Spleen (tissue), 11 donors: ENCODE data around the gene PCCA. TPM values are rescaled to one million over a fixed set of nuclear protein-coding genes. Genes with fewer than 3 reads are reported as not detected.

Source experiments
- DNase-seq: peaks from one replicate; pipeline ENCODE4 v3.0.0-alpha.2; 2020
- H3K27ac ChIP-seq, 8 donors: fragments of 200-600 bp; sonication (generic) in 7 of 8; 1 replicate in 4 of 8; 2 replicates in 4 of 8; pipeline versions ENCODE4 v1.5.0 to v1.8.0; 2016 to 2021; ENCODE audit warnings: inconsistent platforms in 4 of 8, mild to moderate bottlenecking in 4 of 8, moderate library complexity in 1 of 8
- H3K27me3 ChIP-seq, 7 donors: fragments of 200-600 bp; sonication (generic) in 6 of 7; replicated peaks in 1 of 7; 1 replicate in 4 of 7; 2 replicates in 3 of 7; pipeline versions ENCODE4 v1.5.0 to v1.8.0; 2016 to 2021; ENCODE audit warnings: inconsistent platforms in 3 of 7, mild to moderate bottlenecking in 1 of 7
- H3K36me3 ChIP-seq, 6 donors: fragments of 200-600 bp; sonication (generic) in 5 of 6; 1 replicate in 4 of 6; 2 replicates in 2 of 6; pipeline versions ENCODE4 v1.5.0 to v1.8.0; 2016 to 2021; ENCODE audit warnings: inconsistent platforms in 2 of 6
- H3K4me1 ChIP-seq, 6 donors: fragments of 200-600 bp; sonication (generic) in 5 of 6; 1 replicate in 3 of 6; 2 replicates in 3 of 6; pipeline versions ENCODE4 v1.5.0 to v1.8.0; 2016 to 2021; ENCODE audit warnings: inconsistent platforms in 3 of 6
- H3K4me3 ChIP-seq, 8 donors: fragments of 200-600 bp; sonication (generic) in 7 of 8; 1 replicate in 4 of 8; 2 replicates in 4 of 8; pipeline versions ENCODE4 v1.5.0 to v1.8.0; 2016 to 2021; ENCODE audit warnings: inconsistent platforms in 4 of 8, mild to moderate bottlenecking in 4 of 8, moderate library complexity in 2 of 8
- H3K9me3 ChIP-seq, 8 donors: fragments of 200-600 bp; sonication (generic) in 7 of 8; 1 replicate in 4 of 8; 2 replicates in 4 of 8; pipeline versions ENCODE4 v1.5.0 to v1.8.0; 2016 to 2021; ENCODE audit warnings: inconsistent platforms in 4 of 8
- POLR2A ChIP-seq, 3 donors: fragments of 450-650 bp; IDR thresholded peaks; one replicate each; pipeline ENCODE4 v1.5.1; 2017; ENCODE audit warnings: antibody characterized with exemption in 3 of 3, mild to moderate bottlenecking in 1 of 3
- POLR2AphosphoS5 ChIP-seq, 3 donors: sonication (generic); formaldehyde crosslinking; IDR thresholded peaks; one replicate each; pipeline ENCODE4 v1.5.1; 2017; ENCODE audit warnings: antibody characterized with exemption in 3 of 3
- WGBS, 5 donors: extraction: QIAGEN DNeasy Blood & Tissue Kit in 3 of 5; methylation state at CpG; one replicate each; pipeline versions ENCODE4 v1.1.5 to v1.1.7; 2013 to 2018; 5-methylcytosine and 5-hydroxymethylcytosine counted together
- intact Hi-C: fragments of 100-400 bp; cut with DNase I; formaldehyde crosslinking; loops from one replicate; pipeline ENCODE4 v1.15.0; 2023; ENCODE audit warnings: low total_unique reads
- polyA plus RNA-seq, 3 donors: library from polyadenylated mRNA; stranded (reverse); fragments of 200-250 nt; gene quantifications; one replicate each; pipeline ENCODE4 v1.2.1, GENCODE V29; 2013
- total RNA-seq, 7 donors: library from RNA; depleted of rRNA in 3 of 7; stranded (reverse); fragments of >200 nt in 3 of 7; fragmentation: NEBNext Ultra II Directional in 4 of 7; extraction: Animal tissue kit (Norgen Biotek cat#: 25700) in 4 of 7; gene quantifications; one replicate each; pipeline versions ENCODE4 v1.1.0 to v1.2.1, GENCODE V29; 2016 to 2021
- TF ChIP-seq, protein P1 (sequence below), 11 experiments: fragments of 200-600 bp in 7 of 11; fragments of 450-650 bp in 4 of 11; sonication (generic) in 4 of 11; IDR thresholded peaks in 8 of 11; conservative IDR thresholded peaks in 3 of 11; 1 replicate in 7 of 11; 2 replicates in 4 of 11; pipeline versions ENCODE4 v1.4.0 to v1.8.0; 2016 to 2021; ENCODE audit warnings: antibody characterized with exemption in 11 of 11, inconsistent platforms in 4 of 11, mild to moderate bottlenecking in 1 of 11
- donor health status: healthy with polysubstance abuse.
- donor health status: DM: no; HTN: no; CAD: no; lungs with moderate emphysema.
- donor health status: DM: no; HTN: no; CAD: no.
- donor health status: Bipolar disorder and iron deficiency.
- donor health status: healthy.
- donor health status: DM: no; HTN: no; CAD: no.
- donor health status: DM: yes; HTN: yes; CAD: no.

Gene PCCA
- total and polyA plus RNA-seq, 10 donors: 9.3 to 54.9 (median 43.9) TPM

DNA sequence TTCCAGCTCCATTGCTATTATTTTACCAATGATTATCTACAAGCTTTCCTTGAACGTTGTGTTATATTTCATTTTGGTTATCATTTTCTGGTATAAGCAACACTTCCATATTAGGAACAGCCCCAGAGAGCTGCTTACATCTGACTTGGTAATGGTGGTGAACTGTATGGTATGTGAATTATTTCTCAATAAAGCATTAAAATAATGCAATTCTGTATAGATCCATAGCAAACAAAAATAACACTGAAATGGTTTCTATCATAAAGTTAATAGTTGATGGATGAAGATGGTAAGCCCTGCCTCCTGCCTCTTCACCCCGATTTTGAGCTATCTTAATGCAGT lies 472.2 kb downstream of the PCCA start:
- WGBS, 5 donors: 78 to 91% (median 88%) methylated on average over 2 of the region's 2 CpGs
- Histone ChIP-seq H3K9me3 (peaks cover 0 to 7% (median 0%) of the 10 kb centered on the region in 8 donors), H3K27me3 (no peaks in the 10 kb centered on the region), H3K4me3 (no peak overlapping the region), H3K36me3 (peaks cover 0 to 3% (median 0%) of the 10 kb centered on the region in 6 donors), H3K27ac (peak overlapping the region in 1 of 8 donors; percentile 28), H3K4me1 (no peaks in the 10 kb centered on the region)
- no peak for DNase-seq
- intact Hi-C loops: no loop called here
- TF ChIP-seq POLR2AphosphoS5 (IDR thresholded peaks at IDR 0.05) (no peak), POLR2A (IDR thresholded peaks at IDR 0.05) (no peak)
- TF ChIP-seq, protein P1, sequence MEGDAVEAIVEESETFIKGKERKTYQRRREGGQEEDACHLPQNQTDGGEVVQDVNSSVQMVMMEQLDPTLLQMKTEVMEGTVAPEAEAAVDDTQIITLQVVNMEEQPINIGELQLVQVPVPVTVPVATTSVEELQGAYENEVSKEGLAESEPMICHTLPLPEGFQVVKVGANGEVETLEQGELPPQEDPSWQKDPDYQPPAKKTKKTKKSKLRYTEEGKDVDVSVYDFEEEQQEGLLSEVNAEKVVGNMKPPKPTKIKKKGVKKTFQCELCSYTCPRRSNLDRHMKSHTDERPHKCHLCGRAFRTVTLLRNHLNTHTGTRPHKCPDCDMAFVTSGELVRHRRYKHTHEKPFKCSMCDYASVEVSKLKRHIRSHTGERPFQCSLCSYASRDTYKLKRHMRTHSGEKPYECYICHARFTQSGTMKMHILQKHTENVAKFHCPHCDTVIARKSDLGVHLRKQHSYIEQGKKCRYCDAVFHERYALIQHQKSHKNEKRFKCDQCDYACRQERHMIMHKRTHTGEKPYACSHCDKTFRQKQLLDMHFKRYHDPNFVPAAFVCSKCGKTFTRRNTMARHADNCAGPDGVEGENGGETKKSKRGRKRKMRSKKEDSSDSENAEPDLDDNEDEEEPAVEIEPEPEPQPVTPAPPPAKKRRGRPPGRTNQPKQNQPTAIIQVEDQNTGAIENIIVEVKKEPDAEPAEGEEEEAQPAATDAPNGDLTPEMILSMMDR (IDR thresholded peaks at IDR 0.05 in 8 of 11, conservative IDR thresholded peaks at IDR 0.05 in 3 of 11): no peak

DNA sequence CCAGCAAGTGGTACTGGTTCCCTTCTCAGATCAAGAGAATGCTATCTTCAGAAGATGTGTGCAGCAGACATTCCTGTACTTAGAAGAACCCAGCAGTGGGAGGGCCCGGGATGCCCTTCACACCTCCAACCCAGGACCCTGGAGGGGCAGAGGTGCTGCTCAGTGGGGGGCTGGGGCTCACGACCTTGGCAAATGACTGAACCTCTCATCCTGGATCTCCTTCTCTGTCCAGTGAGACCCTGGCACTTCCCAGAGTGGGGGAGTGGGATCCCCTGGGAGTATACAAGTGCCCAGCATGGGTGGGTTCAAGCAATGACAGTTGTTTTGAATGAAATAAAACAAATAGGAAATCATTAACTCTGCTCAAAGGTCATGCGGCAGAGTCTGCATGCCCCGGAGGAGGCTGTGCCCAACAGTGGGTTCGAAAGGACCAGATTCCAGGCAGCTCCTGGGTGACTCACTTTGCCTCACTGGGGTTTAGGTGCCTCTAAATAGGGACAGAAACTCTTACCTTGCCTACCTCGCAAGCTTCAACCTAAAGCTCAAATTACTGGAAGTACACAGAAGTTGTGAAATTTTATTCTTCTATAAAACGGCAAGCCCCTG lies 472.8 kb downstream of the PCCA start:
- intact Hi-C loops: no loop called here
- H3K36me3 ChIP-seq: peaks cover 0 to 9% (median 0%) of the 10 kb centered on the region in 6 donors
- no peaks in the 10 kb centered on the region for H3K4me1 ChIP-seq
- H3K9me3 ChIP-seq: peaks cover 0 to 11% (median 0%) of the 10 kb centered on the region in 8 donors
- TF ChIP-seq, protein P1 (IDR thresholded peaks at IDR 0.05 in 8 of 11, conservative IDR thresholded peaks at IDR 0.05 in 3 of 11): no peak
- TF ChIP-seq POLR2AphosphoS5 (IDR thresholded peaks at IDR 0.05) (no peak), POLR2A (IDR thresholded peaks at IDR 0.05) (no peak)
- H3K27me3 ChIP-seq: no peaks in the 10 kb centered on the region
- no peak overlapping the region for H3K27ac ChIP-seq
- 62 to 69% (median 63%) methylated on average over 7 of the region's 7 CpGs for WGBS, 5 donors
- H3K4me3 ChIP-seq: no peak overlapping the region
- DNase-seq: no peak

DNA sequence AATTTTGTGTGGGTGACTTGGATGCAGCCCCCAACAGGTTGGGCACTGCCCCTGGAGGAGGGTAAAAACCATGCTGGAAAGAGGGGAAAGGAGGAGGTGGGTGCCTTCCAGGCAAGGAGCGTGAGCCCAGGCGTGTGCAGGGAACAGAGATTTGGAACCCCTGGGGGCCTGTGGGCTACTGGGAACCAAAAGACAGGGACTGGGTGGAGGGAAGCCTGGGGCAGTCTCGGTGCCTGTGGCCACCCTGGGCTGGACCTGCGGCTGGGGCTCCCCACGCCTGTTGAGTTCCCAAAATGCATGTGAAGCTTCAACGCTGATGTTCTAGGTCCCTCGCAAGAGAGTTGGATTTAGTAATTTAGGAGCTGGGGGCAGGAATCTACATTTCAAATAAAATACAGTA lies 474.9 kb downstream of the PCCA start:
- Histone ChIP-seq H3K27ac (no peak overlapping the region), H3K4me1 (no peaks in the 10 kb centered on the region), H3K36me3 (peaks cover 0 to 14% (median 0%) of the 10 kb centered on the region in 6 donors), H3K9me3 (peaks cover 0 to 11% (median 0%) of the 10 kb centered on the region in 8 donors), H3K4me3 (no peak overlapping the region), H3K27me3 (no peaks in the 10 kb centered on the region)
- WGBS, 5 donors: 91 to 98% (median 95%) methylated on average over 7 of the region's 7 CpGs
- intact Hi-C loops: no loop called here
- no peak for TF ChIP-seq POLR2AphosphoS5 (IDR thresholded peaks at IDR 0.05)
- TF ChIP-seq, protein P1 (IDR thresholded peaks at IDR 0.05 in 8 of 11, conservative IDR thresholded peaks at IDR 0.05 in 3 of 11): no peak
- no peak for TF ChIP-seq POLR2A (IDR thresholded peaks at IDR 0.05)
- no peak for DNase-seq

DNA sequence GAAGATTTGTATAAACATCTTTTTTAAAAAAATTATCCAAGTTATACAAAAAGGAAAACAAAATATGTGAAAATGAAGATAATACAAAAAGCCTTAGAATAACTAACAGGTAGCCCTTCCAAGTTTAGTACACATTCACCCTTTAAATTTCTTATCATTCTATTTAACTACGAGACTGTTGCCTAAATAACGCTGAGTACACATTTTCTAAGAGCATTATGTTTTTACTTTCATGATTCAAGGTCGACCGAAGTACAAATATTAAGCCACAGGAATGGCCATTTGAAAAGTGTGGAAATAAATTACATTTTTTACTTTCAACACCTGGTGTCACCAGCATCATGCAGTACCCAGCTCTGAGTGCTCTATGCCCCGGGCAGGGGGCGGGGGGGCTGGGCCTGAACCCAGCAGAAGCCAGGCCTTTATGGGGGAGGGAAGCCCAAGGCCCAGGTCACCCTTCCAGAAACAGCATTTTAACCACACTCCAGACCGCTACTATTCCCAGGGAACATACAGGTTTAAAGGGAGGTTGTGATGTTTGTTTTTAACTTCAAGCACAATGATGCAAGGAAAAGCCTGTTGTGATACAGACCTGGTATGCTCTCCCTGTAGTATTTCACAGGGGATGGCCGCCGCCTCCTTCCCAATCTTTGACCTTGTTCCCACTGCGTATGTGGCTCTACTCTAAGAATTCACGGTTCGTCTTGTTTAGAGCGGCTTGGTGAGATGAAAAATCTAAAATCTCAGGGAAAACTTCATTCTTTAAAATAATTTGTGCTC lies 475.7 kb downstream of the PCCA start:
- DNase-seq: no peak
- H3K4me1 ChIP-seq: no peaks in the 10 kb centered on the region

More for the DNA sequence above, 475.7 kb downstream of the PCCA start:
- TF ChIP-seq, protein P1 (IDR thresholded peaks at IDR 0.05 in 8 of 11, conservative IDR thresholded peaks at IDR 0.05 in 3 of 11): no peak
- TF ChIP-seq POLR2A (IDR thresholded peaks at IDR 0.05) (no peak), POLR2AphosphoS5 (IDR thresholded peaks at IDR 0.05) (no peak)
- intact Hi-C loops: no loop called here
- H3K27ac ChIP-seq: no peak overlapping the region
- peaks cover 0 to 14% (median 0%) of the 10 kb centered on the region in 6 donors for H3K36me3 ChIP-seq
- H3K9me3 ChIP-seq: peaks cover 0 to 11% (median 0%) of the 10 kb centered on the region in 8 donors
- 80 to 91% (median 85%) methylated on average over 13 of the region's 13 CpGs for WGBS, 5 donors
- no peak overlapping the region for H3K4me3 ChIP-seq
- no peaks in the 10 kb centered on the region for H3K27me3 ChIP-seq
